ENCODE measurements around the gene STARD10.
A peak's percentile ranks its signal among the peaks of the same experiment; 100 is the strongest.
"Not testable (repeated sequence)": the region's sequence is repeated elsewhere in the genome, so short reads cannot be mapped to it uniquely, and the experiment has no call there.

Gene STARD10

GRCh38 chr11:72807792-72808191 lies 13.9 kb upstream of the STARD10 start:
- DNase-seq (ENCODE audit: low read depth) = no peak

GRCh38 chr11:72807021-72807693 lies 13.3 kb upstream of the STARD10 start:
- no peak for DNase-seq (ENCODE audit: low read depth)

GRCh38 chr11:72806378-72806777 lies 12.5 kb upstream of the STARD10 start:
- DNase-seq (ENCODE audit: low read depth) = not testable (repeated sequence)

GRCh38 chr11:72805216-72805615 lies 11.4 kb upstream of the STARD10 start:
- no peak for DNase-seq (ENCODE audit: low read depth)

GRCh38 chr11:72802822-72803221 lies 9.0 kb upstream of the STARD10 start:
- DNase-seq (ENCODE audit: low read depth) = no peak

GRCh38 chr11:72799441-72799840 lies 5.6 kb upstream of the STARD10 start:
- DNase-seq (ENCODE audit: low read depth) = no peak

GRCh38 chr11:72798361-72798760 lies 4.5 kb upstream of the STARD10 start:
- DNase-seq (ENCODE audit: low read depth) = no peak

- DNase-seq (ENCODE audit: low read depth) = no peak
These were observed 797 bp downstream of the STARD10 start for GRCh38 chr11:72793076-72793424.

GRCh38 chr11:72792437-72793021 lies 1.3 kb downstream of the STARD10 start:
- DNase-seq (ENCODE audit: low read depth) = no peak

- not testable (repeated sequence) for DNase-seq (ENCODE audit: low read depth)
These were observed 2.6 kb downstream of the STARD10 start for GRCh38 chr11:72791228-72791627.

- no peak for DNase-seq (ENCODE audit: low read depth)
These were observed 4.2 kb downstream of the STARD10 start for GRCh38 chr11:72789493-72790131.

- no peak for DNase-seq (ENCODE audit: low read depth)
These were observed 5.6 kb downstream of the STARD10 start for GRCh38 chr11:72788241-72788640.

GRCh38 chr11:72787216-72788104 lies 6.4 kb downstream of the STARD10 start:
- no peak for DNase-seq (ENCODE audit: low read depth)

GRCh38 chr11:72786305-72787215 lies 7.3 kb downstream of the STARD10 start:
- DNase-seq (ENCODE audit: low read depth) = no peak

- DNase-seq (ENCODE audit: low read depth) = no peak
These were observed 9.2 kb downstream of the STARD10 start for GRCh38 chr11:72784662-72785061.

GRCh38 chr11:72783144-72783905 lies 10.5 kb downstream of the STARD10 start:
- DNase-seq (ENCODE audit: low read depth) = no peak

GRCh38 chr11:72782081-72782920 lies 11.5 kb downstream of the STARD10 start:
- DNase-seq (ENCODE audit: low read depth) = no peak

- DNase-seq (ENCODE audit: low read depth) = peak; percentile 47
These were observed 12.3 kb downstream of the STARD10 start for GRCh38 chr11:72781313-72782080.

GRCh38 chr11:72781063-72781312 lies 12.9 kb downstream of the STARD10 start:
- DNase-seq (ENCODE audit: low read depth) = no peak

Measured in T follicular helper cell (primary cell).